ENCODE data around the gene DOLK.
"Not testable (repeated sequence)": the region's sequence is repeated elsewhere in the genome, so short reads cannot be mapped to it uniquely, and the experiment has no call there.

Gene DOLK

DNA sequence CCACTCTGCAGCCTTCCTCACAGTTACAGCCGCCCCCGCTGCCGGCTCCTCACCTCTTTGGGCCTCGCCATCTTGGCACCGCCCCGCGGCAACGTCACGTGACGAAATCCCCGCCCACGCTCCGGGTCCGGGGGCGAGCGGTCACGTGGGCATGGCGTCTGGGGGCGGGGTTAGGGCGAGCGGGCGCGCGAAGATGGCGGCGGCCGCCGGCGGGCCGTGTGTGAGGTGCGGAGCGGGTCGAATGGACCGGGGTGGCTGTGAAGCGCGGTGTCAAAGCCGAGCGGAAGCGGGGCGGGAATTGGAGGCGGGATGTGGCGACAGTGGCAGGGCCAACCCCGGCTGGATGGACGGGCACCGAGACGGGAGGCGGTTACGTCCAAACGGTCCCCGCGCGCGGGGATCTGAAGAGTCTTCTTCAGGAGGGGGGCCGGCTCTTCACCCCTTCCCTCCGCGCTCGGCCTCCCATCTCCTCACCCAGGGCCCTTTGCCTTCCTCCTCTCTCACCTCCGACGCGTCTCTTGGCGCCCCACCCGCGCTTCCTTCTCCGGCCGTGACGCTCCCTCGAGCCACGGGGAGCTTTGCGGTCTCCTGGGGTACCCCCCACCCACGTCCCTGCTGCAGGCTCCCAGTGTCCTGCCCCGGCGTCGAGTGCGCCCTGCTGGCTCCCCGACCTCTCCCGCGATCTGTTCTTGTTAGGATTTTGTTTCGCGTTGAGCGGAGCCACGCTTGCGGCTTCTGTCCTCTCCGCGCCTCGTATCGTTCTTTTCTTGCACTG is at the start of gene DOLK, which contains the start of gene NUP188:
Gene DOLK, minus strand, starts transcription at position 77 of the 775 bp plus-strand sequence. CDS start 300 bp downstream, outside the sequence.
Gene NUP188, plus strand, starts transcription at position 173 of the 775 bp plus-strand sequence. Its CDS starts 21 bp downstream, at position 194.
- in situ Hi-C loops (cut with MboI; ENCODE audit: low sequenced_read_pairs): no loop called here

DNA sequence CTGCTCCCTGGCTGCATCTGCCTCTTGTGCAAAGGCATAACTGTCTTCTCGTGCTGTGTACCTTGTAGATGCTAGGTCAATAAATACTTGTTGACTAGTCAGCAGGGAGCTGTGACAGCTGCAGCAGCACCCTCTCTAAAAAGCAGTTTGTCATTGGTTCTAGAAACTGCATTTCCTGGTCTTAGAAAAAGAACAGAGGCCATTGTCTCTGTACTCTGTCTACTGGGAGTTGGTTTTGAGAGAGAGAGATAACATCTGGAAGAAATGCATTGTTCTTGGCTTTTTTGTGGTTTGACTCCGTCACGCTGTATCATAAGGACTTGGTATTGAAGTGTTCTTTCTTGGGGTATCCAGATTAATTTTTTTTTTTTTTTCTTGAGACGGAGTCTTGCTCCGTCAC is 48.4 kb upstream of the DOLK start:
- in situ Hi-C loops (cut with MboI; ENCODE audit: low sequenced_read_pairs): no loop called here

DNA sequence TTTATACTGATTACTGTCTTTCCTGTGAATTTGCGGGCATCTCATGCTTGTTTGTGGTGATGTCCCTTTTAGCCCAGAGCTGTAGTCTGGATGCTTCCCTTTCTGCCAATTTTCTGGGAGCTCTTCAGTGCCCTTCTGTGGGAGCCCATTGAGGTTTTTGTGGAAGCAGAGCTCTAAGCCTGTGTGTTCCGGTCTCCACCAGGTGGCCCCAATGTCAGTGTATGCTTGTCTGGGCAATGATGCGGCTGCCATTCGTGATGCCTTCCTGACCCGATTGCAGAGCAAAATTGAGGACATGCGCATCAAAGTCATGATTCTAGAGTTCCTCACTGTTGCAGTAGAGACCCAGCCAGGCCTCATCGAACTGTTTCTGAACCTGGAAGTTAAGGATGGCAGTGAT is 45.6 kb upstream of the DOLK start:
- in situ Hi-C loops (cut with MboI; ENCODE audit: low sequenced_read_pairs): no loop called here

DNA sequence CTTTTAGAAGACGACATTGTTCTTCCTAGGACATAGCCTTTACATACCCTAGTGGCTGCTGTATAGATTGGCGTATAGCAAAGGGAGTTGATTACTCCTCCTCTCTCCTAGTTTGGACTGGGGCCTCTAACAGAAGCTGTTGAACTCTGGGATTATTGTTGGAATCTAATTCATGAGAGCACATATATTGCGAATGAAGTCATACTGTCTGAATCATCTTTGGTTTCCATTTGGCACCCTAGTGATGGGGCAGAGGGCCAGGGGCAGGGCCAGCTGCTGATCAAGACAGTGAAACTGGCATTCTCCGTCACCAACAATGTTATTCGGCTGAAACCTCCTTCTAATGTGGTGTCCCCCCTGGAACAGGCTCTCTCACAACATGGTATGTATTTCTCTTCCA is 40.4 kb upstream of the DOLK start:
- in situ Hi-C loops (cut with MboI; ENCODE audit: low sequenced_read_pairs): no loop called here

DNA sequence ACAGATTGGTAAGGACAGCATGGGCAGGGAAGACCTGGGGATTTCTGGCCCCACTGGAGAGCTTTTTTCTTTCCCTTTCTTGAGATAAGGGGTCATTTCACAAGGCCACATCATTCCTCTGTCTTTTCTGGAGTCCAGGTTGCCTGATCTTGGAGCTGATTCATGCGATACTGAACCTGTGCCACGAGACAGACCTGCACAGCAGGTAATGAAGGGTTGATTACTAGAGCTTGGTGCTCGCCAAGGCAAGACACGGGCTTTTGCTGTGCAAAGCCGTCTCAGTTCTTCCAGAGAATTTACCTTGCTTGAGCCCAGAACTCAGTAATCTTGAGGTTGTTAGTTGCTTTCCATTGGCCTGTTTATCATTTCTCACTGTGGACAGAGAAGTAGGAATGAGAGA is 39.3 kb upstream of the DOLK start:
- in situ Hi-C loops (cut with MboI; ENCODE audit: low sequenced_read_pairs): no loop called here

DNA sequence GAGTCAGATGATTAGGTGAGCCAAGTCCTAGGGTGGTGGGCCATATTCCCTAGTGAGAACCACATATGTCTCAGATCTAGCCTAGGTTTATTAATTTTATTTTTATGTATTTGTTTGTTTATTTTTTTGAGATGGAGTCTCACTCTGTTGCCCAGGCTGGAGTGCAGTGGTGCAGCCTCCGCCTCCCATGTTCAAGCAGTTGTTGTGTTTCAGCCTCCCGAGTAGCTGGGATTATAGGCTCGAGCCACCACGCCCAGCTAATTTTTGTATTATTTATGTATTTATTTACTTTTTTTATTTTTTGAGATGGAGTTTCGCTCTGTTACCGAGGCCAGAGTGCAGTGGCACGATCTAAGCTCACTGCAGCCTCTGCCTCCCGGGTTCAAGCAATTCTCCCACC is 36.1 kb upstream of the DOLK start:
- in situ Hi-C loops (cut with MboI; ENCODE audit: low sequenced_read_pairs): no loop called here

DNA sequence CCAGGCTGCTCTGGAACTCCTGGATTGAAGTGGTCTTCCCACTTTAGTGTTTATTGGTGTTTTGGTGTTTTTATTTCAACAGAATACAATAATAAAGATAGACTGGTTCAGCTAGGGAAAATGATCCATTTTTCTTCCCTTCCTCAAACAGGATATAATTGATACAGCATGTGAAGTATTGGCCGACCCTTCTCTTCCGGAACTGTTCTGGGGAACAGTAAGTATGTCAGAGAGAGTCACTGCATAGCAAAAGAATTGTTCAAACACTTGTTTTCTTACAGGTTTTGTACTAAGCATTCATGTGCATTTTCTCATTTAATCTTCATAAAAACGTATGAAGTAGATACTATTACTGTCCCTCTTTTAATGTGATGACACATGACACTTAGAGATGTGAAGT is 31.7 kb upstream of the DOLK start:
- in situ Hi-C loops (cut with MboI; ENCODE audit: low sequenced_read_pairs): no loop called here

DNA sequence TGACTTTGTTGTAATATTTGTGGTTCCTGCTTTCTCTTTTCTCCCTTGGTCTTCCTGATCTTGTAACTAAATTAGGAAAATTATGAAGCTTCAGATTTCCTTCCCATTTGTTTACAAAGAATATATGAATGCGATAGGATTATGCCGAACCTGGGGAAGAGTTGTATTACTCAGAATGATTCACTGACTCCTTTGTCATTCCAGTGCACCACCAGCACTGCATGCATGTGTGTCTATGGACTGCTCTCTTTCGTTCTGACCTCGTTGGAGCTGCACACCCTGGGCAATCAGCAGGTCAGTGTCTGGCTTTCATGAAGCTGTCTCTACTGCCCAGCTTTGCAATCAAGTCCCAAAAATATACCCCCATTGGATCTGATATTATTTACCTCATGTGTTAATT is 25.6 kb upstream of the DOLK start:
- in situ Hi-C loops (cut with MboI; ENCODE audit: low sequenced_read_pairs): no loop called here

DNA sequence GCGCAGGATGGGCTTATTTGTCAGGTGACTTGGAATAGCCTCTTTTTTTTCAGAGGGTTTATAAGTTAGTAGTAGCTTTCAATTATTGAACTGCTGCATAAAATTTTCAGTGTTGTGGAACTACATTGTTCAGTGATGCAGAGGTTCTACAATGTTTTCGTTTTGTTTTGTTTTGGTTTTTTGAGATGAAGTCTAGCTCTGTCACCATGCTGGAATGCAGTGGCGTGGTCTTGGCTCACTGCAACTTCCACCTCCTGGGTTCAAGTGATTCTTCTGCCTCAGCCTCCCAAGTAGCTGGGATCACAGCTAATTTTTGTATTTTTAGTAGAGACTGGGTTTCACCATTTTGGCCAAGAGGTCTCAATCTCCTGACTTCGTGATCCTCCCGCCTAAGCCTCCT is 22.1 kb upstream of the DOLK start:
- in situ Hi-C loops (cut with MboI; ENCODE audit: low sequenced_read_pairs): no loop called here

DNA sequence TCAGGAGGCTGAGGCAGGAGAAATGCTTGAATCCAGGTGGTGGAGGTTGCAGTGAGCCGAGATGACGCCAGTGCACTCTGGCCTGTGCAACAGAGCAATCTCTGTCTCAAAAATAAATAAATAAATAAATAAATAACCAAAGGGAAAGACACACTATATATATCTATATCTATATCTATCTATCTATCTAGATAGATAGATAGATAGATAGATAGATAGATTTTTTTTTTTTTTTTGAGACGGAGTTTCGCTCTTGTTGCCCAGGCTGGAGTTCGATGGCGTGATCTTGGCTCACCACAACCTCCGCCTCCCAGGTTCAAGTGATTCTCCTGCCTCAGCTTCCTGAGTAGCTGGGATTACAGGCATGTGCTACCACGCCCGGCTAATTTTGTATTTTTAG is 14.0 kb upstream of the DOLK start:
- in situ Hi-C loops (cut with MboI; ENCODE audit: low sequenced_read_pairs): not testable (repeated sequence)

DNA sequence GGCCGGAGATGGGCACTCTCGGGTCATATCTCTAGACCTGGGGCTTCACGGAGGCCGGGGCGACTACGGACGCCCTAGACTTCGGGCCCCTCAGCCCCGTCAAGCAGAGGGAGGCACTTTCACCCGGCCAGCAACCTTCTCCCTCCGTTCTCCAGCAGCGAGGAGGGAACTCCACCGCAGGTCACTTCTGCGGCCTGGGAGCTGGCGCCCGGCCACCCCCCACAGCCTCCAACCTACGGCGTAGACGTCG is 201 bp downstream of the DOLK start:
- in situ Hi-C loops (cut with MboI; ENCODE audit: low sequenced_read_pairs): no loop called here

DNA sequence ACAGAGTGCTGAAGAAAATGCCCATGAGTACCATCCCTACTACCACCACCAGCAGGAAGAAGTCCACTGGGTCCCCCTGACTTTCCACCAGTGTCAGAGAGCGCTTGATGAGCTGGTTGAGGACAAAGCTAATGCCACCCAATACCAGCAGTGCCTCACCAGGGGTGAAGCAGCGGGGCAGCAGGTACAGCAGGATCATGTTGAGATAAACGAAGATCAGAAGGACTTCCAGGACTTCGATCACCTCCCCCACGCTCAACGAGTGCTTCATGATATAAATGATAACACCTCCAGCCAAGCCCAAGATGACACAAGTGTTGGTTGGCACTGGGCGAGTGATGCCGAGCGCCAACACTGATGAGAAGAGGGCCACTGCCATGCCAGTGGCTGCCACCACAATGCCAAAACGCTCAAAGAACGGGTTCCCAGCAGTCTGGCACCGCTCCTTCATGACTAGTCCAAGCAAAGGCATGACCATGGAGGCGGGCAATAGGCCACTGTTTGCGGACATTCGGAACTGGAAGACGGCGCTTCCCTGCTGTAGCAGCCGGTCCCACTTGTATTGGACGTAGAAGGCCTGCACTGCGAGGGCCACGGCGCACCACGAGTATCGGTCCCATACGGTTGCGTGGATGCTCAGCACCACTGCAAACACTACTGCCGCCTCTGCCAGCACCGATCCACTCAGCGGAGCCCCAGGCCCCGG is 679 bp downstream of the DOLK start:
- in situ Hi-C loops (cut with MboI; ENCODE audit: low sequenced_read_pairs): no loop called here

DNA sequence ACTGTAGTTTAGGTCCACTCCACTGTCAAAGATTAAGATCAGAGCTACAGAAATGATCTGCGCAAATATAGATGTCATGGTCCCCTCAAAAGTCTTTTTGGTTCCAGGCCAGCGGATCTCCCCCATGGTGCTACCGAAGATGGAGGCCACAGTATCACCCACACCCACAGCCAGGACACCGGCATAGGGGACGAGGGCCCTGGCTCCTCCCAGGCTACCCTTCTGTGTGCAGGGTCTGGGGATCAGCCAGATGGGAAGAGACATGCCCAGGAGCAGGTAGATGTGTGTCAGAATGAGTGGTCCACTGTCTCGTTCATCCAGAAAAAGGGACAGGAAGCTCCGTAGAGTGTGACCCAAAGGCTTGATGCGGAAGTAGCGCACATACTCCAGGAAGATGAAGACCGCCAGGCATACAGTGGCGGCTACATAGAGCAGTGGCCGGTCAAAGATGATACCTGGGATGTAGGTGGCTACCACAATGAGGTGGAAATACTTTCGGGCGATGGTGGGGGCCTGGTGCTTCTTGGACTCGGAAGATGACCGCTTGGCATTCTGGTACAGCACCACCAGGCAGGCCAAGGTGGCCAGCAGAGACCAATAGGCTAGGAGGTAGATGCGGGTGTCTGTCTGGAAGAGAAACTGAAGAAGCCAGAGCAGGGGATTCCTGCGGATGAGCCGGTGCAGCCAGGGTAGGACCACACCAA is 1.5 kb downstream of the DOLK start:
- in situ Hi-C loops (cut with MboI; ENCODE audit: low sequenced_read_pairs): no loop called here

DNA sequence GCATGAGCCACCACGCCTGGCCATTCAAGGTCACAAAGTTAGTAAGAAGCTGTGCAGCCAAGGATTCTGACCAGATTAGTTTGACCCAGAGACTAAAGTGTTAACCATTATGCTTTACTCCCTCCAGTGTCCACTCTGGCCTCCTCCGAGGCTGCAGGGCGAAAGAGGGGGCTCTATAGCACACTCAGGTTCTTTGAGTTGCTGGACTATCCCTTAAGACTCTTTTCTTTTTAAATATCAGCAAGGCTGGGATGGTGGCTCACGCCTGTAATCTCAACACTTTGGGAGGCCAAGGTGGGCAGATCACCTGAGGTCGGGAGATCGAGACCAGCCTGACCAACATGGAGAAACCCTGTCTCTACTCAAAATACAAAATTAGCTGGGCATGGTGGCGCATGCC is 2.4 kb downstream of the DOLK start:
- in situ Hi-C loops (cut with MboI; ENCODE audit: low sequenced_read_pairs): not testable (repeated sequence)

DNA sequence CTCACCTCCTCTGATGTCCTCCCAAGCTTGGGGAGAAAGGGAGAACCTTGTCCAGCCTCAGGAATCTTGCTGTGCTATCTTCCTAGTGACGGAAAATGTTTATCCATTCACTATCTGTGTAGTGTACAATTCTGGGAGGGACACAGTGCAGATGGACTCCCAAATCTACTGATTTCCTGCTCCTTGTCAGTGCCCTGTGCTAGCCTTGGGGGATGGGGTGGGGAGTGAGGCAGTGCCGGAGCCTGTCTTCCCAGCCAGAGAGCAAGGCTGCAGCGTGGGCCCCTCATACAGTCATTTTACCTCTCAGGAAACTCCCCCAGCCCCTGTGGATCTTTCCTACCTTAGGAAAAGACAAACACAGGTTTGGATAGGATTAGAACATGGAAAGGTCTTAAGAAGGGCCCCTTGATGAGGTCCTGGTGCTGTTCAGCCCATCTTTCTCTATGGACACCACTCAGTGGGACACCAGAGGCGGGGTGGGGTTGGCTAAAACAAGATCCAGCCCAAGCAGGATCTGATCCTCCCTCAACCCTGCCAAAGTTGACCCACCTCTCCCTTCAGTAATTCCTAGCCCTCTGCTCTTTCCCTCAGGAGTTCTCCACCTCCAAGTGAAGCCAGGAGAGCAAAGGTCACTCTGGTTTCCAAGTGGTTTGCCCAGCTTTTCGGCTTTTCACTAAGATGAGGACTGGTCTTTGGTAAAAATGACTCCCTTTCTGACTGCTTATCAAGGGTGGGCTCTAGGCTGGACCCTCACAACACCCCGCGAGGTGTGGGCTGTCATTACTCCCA is 3.4 kb downstream of the DOLK start:
- in situ Hi-C loops (cut with MboI; ENCODE audit: low sequenced_read_pairs): no loop called here

DNA sequence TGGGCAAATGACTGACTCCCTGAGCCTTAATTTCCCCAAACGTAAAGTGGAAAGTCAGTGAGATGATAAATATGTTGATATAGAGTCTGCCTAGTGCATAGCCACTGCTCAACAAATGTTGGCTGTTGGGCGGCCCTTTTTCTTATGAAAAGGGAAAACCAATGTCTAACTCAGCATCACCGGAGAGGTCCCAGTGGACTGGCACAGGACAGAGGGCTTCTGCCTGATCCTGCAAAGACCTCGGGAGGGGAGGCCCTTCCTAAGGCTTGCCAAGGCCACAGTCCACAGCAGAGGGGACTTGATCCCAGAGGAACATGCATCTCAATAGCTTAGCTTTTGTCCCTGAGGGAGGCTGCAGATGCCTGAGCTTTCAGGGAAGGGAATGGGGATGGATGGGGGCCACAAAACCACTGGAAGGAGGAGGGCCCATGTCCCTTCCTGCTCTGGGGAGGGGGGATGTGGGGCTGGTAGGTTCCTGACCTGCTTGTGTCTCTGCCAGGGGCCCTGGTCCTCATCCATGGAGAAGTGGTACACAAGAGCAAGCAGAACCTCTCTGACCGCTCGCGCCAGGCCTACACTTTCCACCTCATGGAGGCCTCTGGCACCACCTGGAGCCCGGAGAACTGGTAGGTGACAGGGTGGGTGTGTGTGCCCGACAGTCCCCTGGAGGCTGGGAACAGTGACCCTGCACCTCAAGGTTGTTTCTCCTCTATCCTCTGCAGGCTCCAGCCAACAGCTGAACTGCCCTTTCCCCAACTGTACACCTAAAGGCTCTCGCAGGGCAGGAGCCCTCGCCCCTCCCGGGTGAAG is 6.3 kb downstream of the DOLK start:
- in situ Hi-C loops (cut with MboI; ENCODE audit: low sequenced_read_pairs): no loop called here

DNA sequence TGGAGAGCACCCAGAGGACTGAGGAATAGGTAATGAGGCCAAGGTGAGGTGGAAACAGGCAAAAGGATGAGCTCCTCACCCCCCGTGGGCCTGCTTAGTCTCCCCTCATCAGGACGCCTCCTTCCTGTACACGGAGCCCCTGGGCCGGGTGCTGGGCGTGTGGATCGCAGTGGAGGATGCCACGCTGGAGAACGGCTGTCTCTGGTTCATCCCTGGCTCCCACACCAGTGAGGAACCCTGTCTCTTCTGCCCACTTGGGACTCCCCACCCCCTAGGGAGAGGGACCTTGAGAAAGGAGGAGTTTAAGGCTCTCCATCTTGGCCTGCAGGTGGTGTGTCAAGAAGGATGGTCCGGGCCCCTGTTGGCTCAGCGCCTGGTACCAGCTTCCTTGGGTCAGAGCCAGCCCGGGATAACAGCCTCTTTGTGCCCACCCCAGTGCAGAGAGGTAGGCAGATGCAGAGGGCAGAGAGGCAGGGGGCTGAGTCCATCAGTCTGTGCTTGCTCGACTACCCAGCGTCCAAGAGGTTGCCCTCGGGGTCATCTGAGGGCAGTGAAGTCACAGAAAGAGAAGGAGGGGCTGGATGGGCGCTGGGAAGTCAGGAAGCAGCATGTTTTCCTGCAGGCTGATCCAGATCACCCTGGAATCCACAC is 7.0 kb downstream of the DOLK start:
- in situ Hi-C loops (cut with MboI; ENCODE audit: low sequenced_read_pairs): no loop called here

DNA sequence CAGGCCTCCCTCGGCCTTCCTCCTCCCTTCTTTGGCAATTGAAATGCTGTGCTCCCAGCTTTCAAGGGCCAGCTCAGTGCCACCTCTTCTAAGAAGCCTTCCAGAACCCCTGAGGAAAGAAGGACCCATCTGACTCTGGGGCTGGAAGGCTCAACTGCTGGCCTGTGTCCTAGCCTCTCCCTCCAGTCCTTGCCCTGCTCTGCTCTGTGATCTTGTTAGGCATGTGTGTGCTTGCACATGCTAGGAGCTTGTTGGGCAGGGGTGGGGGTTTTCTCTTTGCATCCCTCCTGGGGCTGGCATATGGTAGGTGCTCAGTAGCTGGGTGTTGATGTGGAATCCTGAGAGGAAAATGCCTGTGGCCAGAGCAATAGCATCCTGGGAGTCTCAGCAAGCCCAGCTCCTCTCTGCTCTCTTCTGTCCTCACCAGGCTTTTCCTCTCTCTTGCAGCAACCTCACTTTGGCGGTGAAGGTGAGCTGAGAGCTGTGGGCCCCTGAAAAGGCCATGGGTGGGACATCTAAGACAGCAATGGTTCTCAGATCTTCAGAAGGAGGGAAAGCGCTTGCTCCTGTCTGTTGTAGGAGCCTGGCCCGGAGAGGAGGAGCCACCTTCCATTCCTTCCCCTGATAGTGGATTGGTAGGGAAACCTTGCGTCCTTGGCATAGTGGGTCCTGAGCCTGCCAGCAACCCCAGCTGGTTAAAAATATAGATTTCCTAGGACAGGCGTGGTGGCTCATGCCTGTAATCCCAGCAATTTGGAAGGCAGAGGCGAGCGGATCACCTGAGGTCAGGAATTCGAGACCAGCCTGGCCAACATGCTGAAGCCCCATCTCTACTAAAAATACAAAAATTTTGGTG is 9.9 kb downstream of the DOLK start:
- in situ Hi-C loops (cut with MboI; ENCODE audit: low sequenced_read_pairs): no loop called here
